HEK293 (cell line): ENCODE results near the gene HOXA6.

ENCODE experiments used
- CTCF ChIA-PET: fragments of 350-600 bp; formaldehyde crosslinking; extraction: SDS; loops from one replicate; lab custom pipeline; 2021; ENCODE audit warnings: antibody characterized with exemption; lab: Yijun Ruan, JAX
- POLR2A ChIA-PET: fragments of 300-600 bp; formaldehyde crosslinking; extraction: SDS; loops from one replicate; lab custom pipeline; 2020; ENCODE audit warnings: antibody characterized with exemption, inconsistent platforms; lab: Yijun Ruan, JAX
- H3K27ac ChIP-seq: fragments of 200-500 bp; sonication (Bioruptor generic); 2 replicates; pipeline ENCODE4 v1.5.1; 2014; ENCODE audit warnings: low read depth, low read length, control low read depth, inconsistent platforms; ENCODE audit errors: extremely low read depth
- H3K36me3 ChIP-seq, 2 experiments: fragments of 200-500 bp in 1 of 2; sonication (Bioruptor generic) in 1 of 2; 1 replicate in 1 of 2; 2 replicates in 1 of 2; pipeline ENCODE4 v1.5.1; 2014 to 2017; ENCODE audit warnings: inconsistent platforms in 2 of 2, low read length in 2 of 2; ENCODE audit not compliant: control insufficient read depth in 2 of 2, insufficient read depth in 1 of 2
- H3K4me1 ChIP-seq: fragments of 200-500 bp; sonication (Bioruptor generic); 2 replicates; pipeline ENCODE4 v1.5.1; 2014; ENCODE audit warnings: mild to moderate bottlenecking, low read length, inconsistent platforms; ENCODE audit not compliant: control insufficient read depth, insufficient read depth
- H3K4me3 ChIP-seq: 2 replicates; pipeline ENCODE4 v1.5.1; 2011; ENCODE audit warnings: low read depth, mild to moderate bottlenecking, control low read depth, low read length, moderate library complexity
- H3K9me3 ChIP-seq: fragments of 200-500 bp; sonication (Bioruptor generic); 2 replicates; pipeline ENCODE4 v1.5.1; 2014; ENCODE audit warnings: low read depth, low read length, inconsistent platforms; ENCODE audit not compliant: control insufficient read depth, insufficient read depth
- GLIS1 ChIP-seq: fragments of 450-650 bp; formaldehyde crosslinking; IDR thresholded peaks from 2 replicates; pipeline ENCODE4 v1.5.1; 2016; ENCODE audit warnings: missing biosample characterization, missing genetic modification characterization
- GLIS2 ChIP-seq: fragments of 450-650 bp; formaldehyde crosslinking; IDR thresholded peaks from 2 replicates; pipeline ENCODE4 v1.5.1; 2016; ENCODE audit warnings: missing biosample characterization, missing genetic modification characterization
- IKZF3 ChIP-seq: fragments of 450-650 bp; IDR thresholded peaks from 2 replicates; pipeline ENCODE4 v1.5.0; 2018; ENCODE audit warnings: missing biosample characterization, mild to moderate bottlenecking, missing genetic modification characterization, moderate library complexity
- PRDM1 ChIP-seq: fragments of 450-650 bp; formaldehyde crosslinking; IDR thresholded peaks from 2 replicates; pipeline ENCODE4; 2016; ENCODE audit warnings: missing biosample characterization, missing genetic modification characterization
- PRDM10 ChIP-seq: fragments of 450-650 bp; formaldehyde crosslinking; IDR thresholded peaks from 2 replicates; pipeline ENCODE4 v1.5.1; 2016; ENCODE audit warnings: missing biosample characterization, missing genetic modification characterization
- PRDM6 ChIP-seq: fragments of 450-650 bp; formaldehyde crosslinking; IDR thresholded peaks from 2 replicates; pipeline ENCODE4 v1.5.1; 2017; ENCODE audit warnings: missing biosample characterization, missing genetic modification characterization
- SP2 ChIP-seq: fragments of 450-650 bp; formaldehyde crosslinking; IDR thresholded peaks from 2 replicates; pipeline ENCODE4 v1.5.1; 2016; ENCODE audit warnings: missing biosample characterization, missing genetic modification characterization
- ZBTB20 ChIP-seq: fragments of 450-650 bp; formaldehyde crosslinking; IDR thresholded peaks from 2 replicates; pipeline ENCODE4 v1.5.1; 2016; ENCODE audit warnings: missing biosample characterization, missing genetic modification characterization
- ZBTB48 ChIP-seq: fragments of 450-650 bp; formaldehyde crosslinking; IDR thresholded peaks from 2 replicates; pipeline ENCODE4 v1.5.1; 2016; ENCODE audit warnings: missing biosample characterization, missing genetic modification characterization
- ZBTB8A ChIP-seq: fragments of 450-650 bp; formaldehyde crosslinking; IDR thresholded peaks from 2 replicates; pipeline ENCODE4 v1.5.1; 2016; ENCODE audit warnings: missing biosample characterization, missing genetic modification characterization
- ZFHX2 ChIP-seq: fragments of 450-650 bp; formaldehyde crosslinking; conservative IDR thresholded peaks from 2 replicates; pipeline ENCODE4 v1.5.1; 2016; ENCODE audit warnings: missing biosample characterization, missing genetic modification characterization
- ZIC2 ChIP-seq: fragments of 450-650 bp; formaldehyde crosslinking; IDR thresholded peaks from 2 replicates; pipeline ENCODE4 v1.5.1; 2016; ENCODE audit warnings: missing biosample characterization, missing genetic modification characterization
- ZNF10 ChIP-seq: fragments of 450-650 bp; formaldehyde crosslinking; IDR thresholded peaks from 2 replicates; pipeline ENCODE4 v1.5.1; 2017; ENCODE audit warnings: missing biosample characterization, missing genetic modification characterization
- ZNF112 ChIP-seq: fragments of 450-650 bp; formaldehyde crosslinking; IDR thresholded peaks from 2 replicates; pipeline ENCODE4 v1.5.0; 2017; ENCODE audit warnings: missing biosample characterization, missing genetic modification characterization
- ZNF2 ChIP-seq: fragments of 450-650 bp; formaldehyde crosslinking; IDR thresholded peaks from 2 replicates; pipeline ENCODE4 v1.5.1; 2016; ENCODE audit warnings: missing biosample characterization, missing genetic modification characterization
- ZNF24 ChIP-seq: fragments of 450-650 bp; formaldehyde crosslinking; IDR thresholded peaks from 2 replicates; pipeline ENCODE4 v1.5.1; 2016; ENCODE audit warnings: missing biosample characterization, missing genetic modification characterization
- ZNF335 ChIP-seq: fragments of 450-650 bp; formaldehyde crosslinking; conservative IDR thresholded peaks from 2 replicates; pipeline ENCODE4 v1.5.1; 2016; ENCODE audit warnings: missing biosample characterization, missing genetic modification characterization
- ZNF341 ChIP-seq: fragments of 450-650 bp; formaldehyde crosslinking; IDR thresholded peaks from 2 replicates; pipeline ENCODE4; 2016; ENCODE audit warnings: low read depth, missing biosample characterization, missing genetic modification characterization
- ZNF366 ChIP-seq: fragments of 450-650 bp; formaldehyde crosslinking; conservative IDR thresholded peaks from 2 replicates; pipeline ENCODE4 v1.5.1; 2016; ENCODE audit warnings: missing biosample characterization, missing genetic modification characterization
- ZNF394 ChIP-seq: fragments of 450-650 bp; formaldehyde crosslinking; IDR thresholded peaks from 2 replicates; pipeline ENCODE4 v1.5.1; 2016; ENCODE audit warnings: missing biosample characterization, missing genetic modification characterization, mild to moderate bottlenecking, moderate library complexity, borderline replicate concordance
- ZNF600 ChIP-seq: fragments of 450-650 bp; formaldehyde crosslinking; IDR thresholded peaks from 2 replicates; pipeline ENCODE4 v1.5.1; 2016; ENCODE audit warnings: missing biosample characterization, missing genetic modification characterization
- ZNF76 ChIP-seq: fragments of 450-650 bp; formaldehyde crosslinking; IDR thresholded peaks from 2 replicates; pipeline ENCODE4; 2016; ENCODE audit warnings: low read depth, missing biosample characterization, missing genetic modification characterization, borderline replicate concordance
- ZNF777 ChIP-seq: fragments of 450-650 bp; formaldehyde crosslinking; IDR thresholded peaks from 2 replicates; pipeline ENCODE4 v1.5.1; 2017; ENCODE audit warnings: missing biosample characterization, missing genetic modification characterization, borderline replicate concordance
- ZNF792 ChIP-seq: fragments of 450-650 bp; formaldehyde crosslinking; IDR thresholded peaks from 2 replicates; pipeline ENCODE4 v1.5.1; 2016; ENCODE audit warnings: missing biosample characterization, missing genetic modification characterization
- ZNF837 ChIP-seq: fragments of 450-650 bp; formaldehyde crosslinking; IDR thresholded peaks from 2 replicates; pipeline ENCODE4 v1.5.1; 2016; ENCODE audit warnings: missing biosample characterization, missing genetic modification characterization
- ZSCAN30 ChIP-seq: fragments of 450-650 bp; IDR thresholded peaks from 2 replicates; pipeline ENCODE4 v1.5.1; 2018; ENCODE audit warnings: missing biosample characterization, mild to moderate bottlenecking, missing genetic modification characterization, moderate library complexity

HOXA6 gene

DNA sequence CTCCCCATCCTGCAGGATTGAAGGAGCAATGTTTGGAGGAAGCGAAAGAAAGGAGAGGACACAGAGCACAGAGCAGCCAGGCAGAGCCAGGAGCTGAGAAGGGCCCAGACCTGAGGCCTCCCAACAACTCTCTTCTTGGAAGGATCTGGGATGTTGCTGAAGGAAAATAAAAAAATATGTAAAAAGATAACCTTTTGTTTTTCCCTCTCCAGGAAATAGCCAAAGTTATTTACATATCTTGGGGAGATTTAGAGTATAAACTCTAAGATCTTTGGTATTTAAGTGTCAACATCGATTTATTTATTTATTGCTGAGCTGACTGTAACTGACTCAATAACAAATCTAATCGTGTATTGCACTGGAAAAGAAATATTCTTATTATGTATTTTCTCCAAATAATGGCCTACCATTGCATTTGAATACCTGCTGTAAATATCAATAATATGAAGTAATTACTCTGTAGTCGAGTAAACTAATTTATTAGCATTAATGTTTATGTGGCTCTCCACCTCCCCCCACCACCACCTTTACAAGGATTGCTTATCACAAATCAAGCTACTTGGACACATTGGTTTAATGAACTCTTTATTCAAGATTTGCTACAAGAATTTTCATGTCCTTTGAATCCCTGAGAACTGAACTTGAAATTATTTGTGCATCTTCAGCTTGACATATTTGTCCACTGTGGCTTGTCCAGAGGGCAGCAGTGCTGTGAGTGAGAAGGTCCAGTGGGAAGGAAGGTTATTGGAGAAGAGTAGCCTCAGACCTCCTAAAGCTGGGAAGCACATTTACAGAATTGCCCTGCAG lies 39.3 kb upstream of the HOXA6 start:
- ChIA-PET POLR2A (interaction anchor here (0.5 to 7.6 kb wide), 10 partner anchors 9 to 476 kb away, joined by 3 to 237 read pairs (median 4); partner anchors contain the start of genes HIBADH, HOXA10 and HOXA13), CTCF (interaction anchor here (0.6 to 3.2 kb wide), 13 partner anchors 9 to 909 kb away, joined by 3 to 26 read pairs (median 4); partner anchors contain the start of genes HOXA13 and HOXA5)
- H3K36me3 ChIP-seq: peaks cover 4 to 11% of the 10 kb centered on the region in 2 experiments; a peak in 2 of 3 replicates
- peak overlapping the region; percentile 64 for H3K4me3 ChIP-seq
- no peaks in the 10 kb centered on the region for H3K9me3 ChIP-seq
- TF ChIP-seq IKZF3 (peak; percentile 37), ZBTB8A (no peak), PRDM6 (tag by site-specific recombination) (peak; percentile 67; the same call in 1 of the 2 replicates)
- peaks cover 31% of the 10 kb centered on the region for H3K4me1 ChIP-seq
- peak overlapping the region; percentile 99 for H3K27ac ChIP-seq

DNA sequence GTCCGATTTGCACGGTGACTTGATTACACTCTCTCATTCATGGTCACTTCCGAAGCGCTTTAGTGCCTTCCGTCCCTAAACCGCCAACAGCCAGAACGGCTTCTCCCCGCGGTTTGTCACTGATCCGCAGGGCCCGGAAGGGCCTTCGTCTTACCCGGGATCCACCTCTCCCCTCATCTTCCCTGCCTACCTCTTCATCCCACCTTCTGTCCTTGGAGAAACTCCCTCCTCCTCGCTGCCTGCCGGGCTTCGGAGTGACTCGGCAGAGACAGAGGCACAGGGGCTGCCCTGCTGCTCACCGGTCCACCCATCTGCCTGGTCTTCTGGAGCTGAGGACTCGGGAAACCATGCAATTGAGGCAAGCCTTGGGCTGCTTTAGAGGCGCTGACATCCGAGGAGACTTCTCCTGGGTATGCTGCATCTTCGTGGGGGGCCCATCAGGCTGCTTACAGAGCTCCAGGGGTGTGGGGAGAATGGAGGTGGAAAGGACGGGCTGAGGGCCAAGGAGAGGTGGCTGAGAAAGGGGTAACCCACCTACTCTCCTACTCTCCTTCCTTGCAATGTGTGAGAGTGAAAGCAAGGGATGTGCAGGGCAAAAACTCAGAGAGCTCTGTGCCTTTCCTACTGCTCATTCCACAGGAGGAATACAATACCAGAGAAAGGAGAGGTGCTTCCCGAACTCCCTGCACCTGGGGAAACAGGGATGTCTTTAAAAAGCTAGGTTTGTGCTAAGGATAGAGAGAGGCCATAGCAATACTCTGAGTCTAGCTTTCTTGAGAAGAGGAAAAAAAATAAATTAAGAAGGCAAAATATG lies 38.5 kb upstream of the HOXA6 start:
- H3K4me1 ChIP-seq: peaks cover 39% of the 10 kb centered on the region
- CTCF ChIA-PET: interaction anchor here (0.6 to 3.2 kb wide), 9 partner anchors 8 to 898 kb away, joined by 3 to 26 read pairs (median 4); partner anchors contain the start of genes HOXA13 and HOXA5
- TF ChIP-seq PRDM10 (peak; percentile 43), ZIC2 (tag by site-specific recombination) (peak; percentile 43; the same call in 1 of the 2 replicates), ZSCAN30 (tag by site-specific recombination) (no peak), IKZF3 (peak; percentile 42; the same call in 1 of the 2 replicates), ZNF394 (peak; percentile 26; the same call in 1 of the 2 replicates), ZNF10 (no peak), ZNF76 (tag by site-specific recombination) (0 out of 2 replicates have a peak, but pooled peaks have one; percentile 51), ZNF24 (tag by site-specific recombination) (no peak), SP2 (tag by site-specific recombination) (peak; percentile 84), ZNF366 (tag by site-specific recombination) (peak; percentile 62), ZFHX2 (tag by site-specific recombination) (peak; percentile 41; the same call in 1 of the 2 replicates), GLIS2 (peak; percentile 29; the same call in 1 of the 2 replicates), GLIS1 (tag by site-specific recombination) (peak; percentile 95), ZNF600 (0 out of 2 replicates have a peak, but pooled peaks have one; percentile 37), ZNF112 (tag by site-specific recombination) (no peak), ZNF792 (tag by site-specific recombination) (no peak), ZNF837 (tag by site-specific recombination) (0 out of 2 replicates have a peak, but pooled peaks have one; percentile 55), ZNF341 (tag by site-specific recombination) (peak; percentile 77), ZBTB48 (tag by site-specific recombination) (peak; percentile 74), ZNF335 (tag by site-specific recombination) (peak; percentile 89), PRDM1 (peak; percentile 86), ZNF2 (peak; percentile 16), ZBTB8A (no peak), ZBTB20 (tag by site-specific recombination) (peak; percentile 71), ZNF777 (tag by site-specific recombination) (peak; percentile 48; the same call in 1 of the 2 replicates)
- TF ChIP-seq, all 188 proteins: peak for 19
- Histone ChIP-seq H3K36me3 (peaks cover 0 to 10% of the 10 kb centered on the region in 2 experiments; a peak in 2 of 3 replicates), H3K4me3 (peak overlapping the region; percentile 64), H3K27ac (peak overlapping the region; percentile 99), H3K9me3 (no peaks in the 10 kb centered on the region)
- POLR2A ChIA-PET: interaction anchor here (0.7 to 7.6 kb wide), 11 partner anchors 9 to 985 kb away, joined by 3 to 237 read pairs (median 3); partner anchors contain the start of genes CBX3, HIBADH, HOXA10 and HOXA13
